Measurements from ENCODE around the gene LDB2. TPM values are rescaled to one million over a fixed set of nuclear protein-coding genes. Genes with fewer than 3 reads are reported as not detected.

Gene LDB2
- total and polyA plus RNA-seq, 4 donors: 11.0 to 128 (median 55.7) TPM

DNA sequence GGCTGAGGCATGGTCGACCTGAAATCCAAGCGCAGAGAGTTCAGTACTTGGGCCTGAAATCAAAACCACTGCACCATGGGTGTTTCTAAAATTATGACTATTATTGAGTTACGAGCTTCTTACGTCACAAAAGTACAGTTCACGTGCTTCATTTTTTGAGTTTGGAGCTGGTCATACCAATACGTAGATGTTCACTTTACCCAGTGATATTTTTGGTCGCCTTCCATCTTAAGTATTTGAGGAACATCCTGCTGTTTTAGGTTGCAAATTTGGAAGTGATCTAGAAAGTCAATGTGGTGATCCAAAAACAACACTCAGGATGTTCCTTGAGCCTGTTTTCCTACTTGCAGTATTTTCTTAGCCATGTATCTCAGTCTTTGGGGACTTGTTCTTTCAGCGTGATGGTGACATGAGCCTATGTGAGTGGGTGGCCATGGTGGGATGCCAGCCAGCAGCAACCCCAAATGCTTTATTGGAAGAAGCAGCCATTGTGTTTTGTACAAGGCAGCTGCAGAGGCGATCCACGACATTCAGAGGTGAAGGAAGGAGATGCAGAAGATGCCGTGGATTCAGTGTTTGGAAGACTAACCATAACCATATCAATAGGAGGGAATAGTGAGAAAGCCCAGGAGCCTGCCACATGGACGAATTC is 28.7 kb downstream of the LDB2 start:
- DNase-seq (no peak), ATAC-seq (ENCODE audit: low FRiP score) (no peak)
- no peaks in the 10 kb centered on the region for H3K4me1 ChIP-seq (ENCODE audit: control insufficient read depth in 1 of 2, insufficient read depth in 2 of 2, low read length in 2 of 2)
- no peak overlapping the region for H3K27ac ChIP-seq (ENCODE audit: low read depth in 1 of 2, low read length in 2 of 2)
- no peak overlapping the region for H3K4me3 ChIP-seq (ENCODE audit: low read length in 2 of 2)
- intact Hi-C loops (cut with DNase I): no loop called here
- no peaks in the 10 kb centered on the region for H3K36me3 ChIP-seq (ENCODE audit: control insufficient read depth in 1 of 2, insufficient read depth in 2 of 2, low read length in 1 of 2)
- H3K27me3 ChIP-seq (ENCODE audit: control insufficient read depth in 1 of 2, insufficient read depth in 2 of 2, low read length in 1 of 2): no peaks in the 10 kb centered on the region
- H3K9me3 ChIP-seq (ENCODE audit: control insufficient read depth, low read length): peaks cover 3% of the 10 kb centered on the region
- WGBS, 2 donors: 54 to 66% methylated on average over 12 of the region's 12 CpGs

DNA sequence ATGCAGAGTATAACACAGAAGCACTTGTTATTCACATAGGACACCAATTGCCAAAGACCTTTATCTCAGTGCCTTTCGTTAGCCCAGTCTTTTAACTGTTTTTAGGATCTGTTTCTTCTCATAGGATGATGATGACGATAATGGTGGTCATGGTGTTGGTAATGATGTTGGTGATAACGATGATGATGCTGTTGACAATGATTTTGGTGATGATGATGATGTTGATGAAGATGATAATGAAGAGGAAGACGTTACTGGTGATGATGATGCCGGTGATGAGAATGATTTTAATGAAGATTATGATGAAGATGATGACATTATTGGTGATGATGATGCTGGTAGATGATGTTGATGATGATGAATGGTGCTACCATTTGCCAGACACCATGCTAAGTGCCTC is 29.8 kb downstream of the LDB2 start:
- Histone ChIP-seq H3K27ac (ENCODE audit: low read depth in 1 of 2, low read length in 2 of 2) (no peak overlapping the region), H3K27me3 (ENCODE audit: control insufficient read depth in 1 of 2, insufficient read depth in 2 of 2, low read length in 1 of 2) (no peaks in the 10 kb centered on the region), H3K9me3 (ENCODE audit: control insufficient read depth, low read length) (peaks cover 3% of the 10 kb centered on the region), H3K4me1 (ENCODE audit: control insufficient read depth in 1 of 2, insufficient read depth in 2 of 2, low read length in 2 of 2) (no peaks in the 10 kb centered on the region), H3K36me3 (ENCODE audit: control insufficient read depth in 1 of 2, insufficient read depth in 2 of 2, low read length in 1 of 2) (no peaks in the 10 kb centered on the region), H3K4me3 (ENCODE audit: low read length in 2 of 2) (no peak overlapping the region)
- no peak for ATAC-seq (ENCODE audit: low FRiP score)
- DNase-seq: no peak
- 91 to 95% methylated on average over 5 of the region's 5 CpGs for WGBS, 2 donors
- intact Hi-C loops (cut with DNase I): no loop called here

DNA sequence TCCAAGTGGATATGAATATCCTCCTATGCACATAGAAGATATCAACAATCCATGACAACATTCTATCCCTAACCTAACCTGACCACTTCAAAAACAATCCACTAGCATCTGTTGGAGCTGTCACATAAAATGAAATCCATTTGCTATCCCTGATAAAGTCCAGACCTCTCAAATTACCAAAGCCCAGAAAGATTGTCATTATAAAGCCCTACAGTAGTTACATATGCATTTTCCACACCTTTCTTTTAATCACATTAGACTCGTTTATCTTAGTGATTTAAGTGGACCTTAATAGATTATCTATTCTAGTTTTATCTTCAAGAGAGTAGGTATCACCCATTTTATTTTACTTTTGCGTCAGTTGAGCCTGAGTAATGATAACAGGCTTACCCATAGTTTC is 30.6 kb downstream of the LDB2 start:
- Histone ChIP-seq H3K36me3 (ENCODE audit: control insufficient read depth in 1 of 2, insufficient read depth in 2 of 2, low read length in 1 of 2) (no peaks in the 10 kb centered on the region), H3K27me3 (ENCODE audit: control insufficient read depth in 1 of 2, insufficient read depth in 2 of 2, low read length in 1 of 2) (no peaks in the 10 kb centered on the region), H3K4me3 (ENCODE audit: low read length in 2 of 2) (no peak overlapping the region), H3K9me3 (ENCODE audit: control insufficient read depth, low read length) (peaks cover 3% of the 10 kb centered on the region), H3K4me1 (ENCODE audit: control insufficient read depth in 1 of 2, insufficient read depth in 2 of 2, low read length in 2 of 2) (no peaks in the 10 kb centered on the region), H3K27ac (ENCODE audit: low read depth in 1 of 2, low read length in 2 of 2) (no peak overlapping the region)
- 77 to 81% methylated on average over 2 of the region's 2 CpGs for WGBS, 2 donors
- intact Hi-C loops (cut with DNase I): no loop called here
- ATAC-seq (ENCODE audit: low FRiP score): no peak
- DNase-seq: no peak

DNA sequence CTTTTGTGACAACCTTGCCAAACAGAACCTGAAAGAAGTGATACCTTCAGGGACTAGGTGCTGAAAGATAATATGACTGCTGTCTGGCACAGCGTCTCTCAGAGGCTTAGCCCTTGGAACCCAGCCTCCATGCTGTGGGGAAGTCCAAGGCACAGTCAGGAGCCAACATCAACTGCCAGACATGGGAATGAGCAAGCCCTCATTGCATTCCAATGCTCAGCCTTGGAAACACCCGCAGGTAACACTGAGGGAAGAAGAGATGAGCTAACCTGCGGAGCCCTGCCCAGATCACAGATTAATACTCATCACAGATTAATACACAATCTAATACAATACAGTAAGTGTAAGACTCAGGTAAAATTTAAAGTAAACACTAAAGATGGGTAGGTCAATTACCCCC is 31.5 kb downstream of the LDB2 start:
- peaks cover 3% of the 10 kb centered on the region for H3K9me3 ChIP-seq (ENCODE audit: control insufficient read depth, low read length)
- ATAC-seq (ENCODE audit: low FRiP score) (no peak), DNase-seq (no peak)
- intact Hi-C loops (cut with DNase I): no loop called here
- no peak overlapping the region for H3K4me3 ChIP-seq (ENCODE audit: low read length in 2 of 2)
- H3K36me3 ChIP-seq (ENCODE audit: control insufficient read depth in 1 of 2, insufficient read depth in 2 of 2, low read length in 1 of 2): no peaks in the 10 kb centered on the region
- 91 to 93% methylated on average over 3 of the region's 3 CpGs for WGBS, 2 donors
- no peaks in the 10 kb centered on the region for H3K4me1 ChIP-seq (ENCODE audit: control insufficient read depth in 1 of 2, insufficient read depth in 2 of 2, low read length in 2 of 2)
- peaks cover 0 to 2% of the 10 kb centered on the region in 2 donors for H3K27me3 ChIP-seq (ENCODE audit: control insufficient read depth in 1 of 2, insufficient read depth in 2 of 2, low read length in 1 of 2)
- H3K27ac ChIP-seq (ENCODE audit: low read depth in 1 of 2, low read length in 2 of 2): no peak overlapping the region

DNA sequence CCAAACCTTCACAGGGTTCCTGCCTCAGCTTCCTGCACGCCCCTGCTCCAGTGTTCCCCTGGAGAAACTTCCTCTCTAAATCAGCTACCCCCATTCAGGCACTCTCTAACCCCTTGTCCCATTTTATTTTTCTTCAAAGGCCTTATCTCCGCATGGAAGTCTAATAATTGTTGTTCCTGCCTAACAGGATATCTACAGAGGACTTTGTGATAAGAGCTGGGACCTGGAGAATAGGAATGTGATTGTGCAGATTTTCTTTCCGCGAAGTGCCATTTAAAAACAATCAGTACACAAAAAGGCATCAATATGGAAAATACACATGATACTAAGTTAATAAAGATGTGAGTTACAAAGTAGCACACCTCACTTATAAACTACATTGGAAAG is 32.6 kb downstream of the LDB2 start:
- intact Hi-C loops (cut with DNase I): no loop called here
- Histone ChIP-seq H3K27me3 (ENCODE audit: control insufficient read depth in 1 of 2, insufficient read depth in 2 of 2, low read length in 1 of 2) (peaks cover 0 to 2% of the 10 kb centered on the region in 2 donors), H3K9me3 (ENCODE audit: control insufficient read depth, low read length) (peaks cover 3% of the 10 kb centered on the region), H3K27ac (ENCODE audit: low read depth in 1 of 2, low read length in 2 of 2) (no peak overlapping the region), H3K4me3 (ENCODE audit: low read length in 2 of 2) (no peak overlapping the region), H3K4me1 (ENCODE audit: control insufficient read depth in 1 of 2, insufficient read depth in 2 of 2, low read length in 2 of 2) (no peaks in the 10 kb centered on the region), H3K36me3 (ENCODE audit: control insufficient read depth in 1 of 2, insufficient read depth in 2 of 2, low read length in 1 of 2) (no peaks in the 10 kb centered on the region)
- 69 to 85% methylated on average over 4 of the region's 4 CpGs for WGBS, 2 donors
- no peak for ATAC-seq (ENCODE audit: low FRiP score)
- no peak for DNase-seq

DNA sequence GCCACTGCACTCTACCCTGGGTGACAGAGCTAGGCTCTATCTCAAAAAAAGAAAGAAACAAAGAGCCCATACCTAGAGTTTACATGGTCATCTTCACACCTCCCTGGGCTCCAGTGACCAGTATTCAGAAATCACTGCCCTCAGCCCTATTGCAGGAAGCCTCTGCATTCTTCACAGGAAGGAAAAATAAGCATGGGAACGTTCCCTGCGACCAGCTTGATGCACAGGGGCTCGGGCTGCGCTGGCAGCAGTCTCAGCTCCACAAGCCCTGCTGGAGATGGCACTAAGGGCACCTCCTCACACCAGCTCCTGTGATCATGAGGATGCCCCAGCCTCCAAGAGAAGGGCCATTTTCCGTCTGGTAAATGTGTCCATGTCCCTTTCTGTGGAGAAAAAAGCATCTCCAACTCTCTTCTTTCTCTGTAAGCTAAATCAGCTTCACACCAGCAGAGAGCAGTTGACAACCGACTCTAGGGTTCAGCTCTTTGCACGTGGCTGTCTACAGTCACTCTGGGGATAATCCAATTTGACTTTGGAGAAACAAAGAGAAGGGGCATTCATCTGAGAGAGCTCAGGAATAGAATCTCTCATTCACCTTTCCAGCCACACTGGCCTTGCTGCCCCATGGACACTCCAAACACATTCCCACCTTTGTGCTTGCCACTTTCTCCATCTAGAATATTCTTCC is 33.1 kb downstream of the LDB2 start:
- Histone ChIP-seq H3K27me3 (ENCODE audit: control insufficient read depth in 1 of 2, insufficient read depth in 2 of 2, low read length in 1 of 2) (peaks cover 0 to 2% of the 10 kb centered on the region in 2 donors), H3K36me3 (ENCODE audit: control insufficient read depth in 1 of 2, insufficient read depth in 2 of 2, low read length in 1 of 2) (no peaks in the 10 kb centered on the region), H3K4me1 (ENCODE audit: control insufficient read depth in 1 of 2, insufficient read depth in 2 of 2, low read length in 2 of 2) (no peaks in the 10 kb centered on the region), H3K4me3 (ENCODE audit: low read length in 2 of 2) (no peak overlapping the region), H3K27ac (ENCODE audit: low read depth in 1 of 2, low read length in 2 of 2) (no peak overlapping the region), H3K9me3 (ENCODE audit: control insufficient read depth, low read length) (peaks cover 3% of the 10 kb centered on the region)
- intact Hi-C loops (cut with DNase I): no loop called here
- no peak for ATAC-seq (ENCODE audit: low FRiP score)
- DNase-seq: no peak
- 83 to 85% methylated on average over 7 of the region's 7 CpGs for WGBS, 2 donors

DNA sequence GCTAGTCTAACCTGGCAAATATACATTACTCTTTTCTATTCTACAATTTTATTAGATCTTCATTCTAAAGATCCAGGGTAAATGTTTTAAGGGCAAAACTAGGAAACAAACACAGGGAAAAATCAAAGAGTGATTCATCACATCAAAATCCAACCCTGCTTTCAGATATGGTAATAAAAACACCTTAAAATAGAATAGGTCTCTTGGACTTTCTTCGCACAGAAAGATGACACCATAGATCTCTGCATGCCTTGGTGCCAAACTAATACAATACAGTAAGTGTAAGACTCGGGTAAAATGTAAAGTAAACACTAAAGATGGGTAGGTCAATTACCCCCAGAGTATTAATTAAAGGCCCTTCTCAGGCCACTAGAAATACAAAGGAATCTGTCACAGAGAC is 34.2 kb downstream of the LDB2 start:
- intact Hi-C loops (cut with DNase I): no loop called here
- Histone ChIP-seq H3K36me3 (ENCODE audit: control insufficient read depth in 1 of 2, insufficient read depth in 2 of 2, low read length in 1 of 2) (no peaks in the 10 kb centered on the region), H3K4me1 (ENCODE audit: control insufficient read depth in 1 of 2, insufficient read depth in 2 of 2, low read length in 2 of 2) (no peaks in the 10 kb centered on the region), H3K27ac (ENCODE audit: low read depth in 1 of 2, low read length in 2 of 2) (no peak overlapping the region), H3K4me3 (ENCODE audit: low read length in 2 of 2) (no peak overlapping the region), H3K9me3 (ENCODE audit: control insufficient read depth, low read length) (peaks cover 3% of the 10 kb centered on the region), H3K27me3 (ENCODE audit: control insufficient read depth in 1 of 2, insufficient read depth in 2 of 2, low read length in 1 of 2) (peaks cover 0 to 2% of the 10 kb centered on the region in 2 donors)
- 26 to 31% methylated on average over 2 of the region's 2 CpGs for WGBS, 2 donors
- no peak for DNase-seq
- no peak for ATAC-seq (ENCODE audit: low FRiP score)

DNA sequence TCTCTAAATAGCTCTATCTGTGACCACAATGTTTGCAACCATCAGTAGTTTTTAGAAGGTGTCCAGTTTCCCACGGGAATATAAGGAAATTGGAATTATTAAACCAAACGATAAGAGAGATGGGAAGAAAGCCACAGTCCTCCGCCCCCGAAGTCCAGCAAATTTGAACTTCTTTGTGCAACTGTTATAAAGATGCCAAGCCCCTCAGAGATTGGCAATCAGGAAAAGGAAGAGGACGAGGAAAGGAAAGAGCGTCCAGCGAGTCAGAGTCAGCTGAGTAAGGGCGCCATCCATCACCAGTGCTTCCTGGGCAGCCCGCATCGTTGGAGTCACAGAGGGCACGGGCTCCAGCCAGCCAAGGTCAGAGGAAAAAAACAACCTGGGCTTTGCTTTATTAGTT is 35.7 kb downstream of the LDB2 start:
- no peak for ATAC-seq (ENCODE audit: low FRiP score)
- DNase-seq: no peak
- H3K27ac ChIP-seq (ENCODE audit: low read depth in 1 of 2, low read length in 2 of 2): no peak overlapping the region
- H3K27me3 ChIP-seq (ENCODE audit: control insufficient read depth in 1 of 2, insufficient read depth in 2 of 2, low read length in 1 of 2): peaks cover 0 to 2% of the 10 kb centered on the region in 2 donors
- H3K4me1 ChIP-seq (ENCODE audit: control insufficient read depth in 1 of 2, insufficient read depth in 2 of 2, low read length in 2 of 2): no peaks in the 10 kb centered on the region
- peaks cover 3% of the 10 kb centered on the region for H3K9me3 ChIP-seq (ENCODE audit: control insufficient read depth, low read length)
- no peak overlapping the region for H3K4me3 ChIP-seq (ENCODE audit: low read length in 2 of 2)
- no peaks in the 10 kb centered on the region for H3K36me3 ChIP-seq (ENCODE audit: control insufficient read depth in 1 of 2, insufficient read depth in 2 of 2, low read length in 1 of 2)
- WGBS, 2 donors: 64 to 65% methylated on average over 11 of the region's 11 CpGs
- intact Hi-C loops (cut with DNase I): no loop called here

DNA sequence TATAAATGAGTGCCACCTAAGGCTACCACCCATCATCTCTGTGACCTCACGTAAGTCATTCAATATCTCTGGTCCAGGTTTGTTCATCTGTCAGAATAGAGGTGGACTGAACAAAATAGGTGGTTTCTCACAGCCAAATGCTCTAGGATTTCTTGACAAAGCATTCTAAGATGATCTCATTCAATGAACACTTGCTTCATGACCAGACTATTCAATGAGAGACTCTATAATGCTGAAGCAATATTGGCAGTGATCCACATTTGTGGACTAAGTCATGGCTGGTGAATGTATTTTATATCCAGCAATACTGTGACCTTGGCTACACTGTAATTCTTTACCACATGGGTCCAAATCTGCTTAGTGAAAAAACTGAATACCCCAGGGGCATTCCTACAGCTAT is 37.9 kb downstream of the LDB2 start:
- intact Hi-C loops (cut with DNase I): no loop called here
- Histone ChIP-seq H3K27ac (ENCODE audit: low read depth in 1 of 2, low read length in 2 of 2) (no peak overlapping the region), H3K4me3 (ENCODE audit: low read length in 2 of 2) (no peak overlapping the region), H3K9me3 (ENCODE audit: control insufficient read depth, low read length) (no peaks in the 10 kb centered on the region), H3K4me1 (ENCODE audit: control insufficient read depth in 1 of 2, insufficient read depth in 2 of 2, low read length in 2 of 2) (no peaks in the 10 kb centered on the region), H3K27me3 (ENCODE audit: control insufficient read depth in 1 of 2, insufficient read depth in 2 of 2, low read length in 1 of 2) (peaks cover 0 to 2% of the 10 kb centered on the region in 2 donors), H3K36me3 (ENCODE audit: control insufficient read depth in 1 of 2, insufficient read depth in 2 of 2, low read length in 1 of 2) (no peaks in the 10 kb centered on the region)
- 94 to 100% methylated on average over 1 of the region's 1 CpG for WGBS, 2 donors
- DNase-seq: no peak
- no peak for ATAC-seq (ENCODE audit: low FRiP score)
